Esophagus squamous epithelium (tissue), 5 donors: ENCODE data around the gene PAPLN. TPM values are rescaled to one million over a fixed set of nuclear protein-coding genes. Genes with fewer than 3 reads are reported as not detected.

Experiments
- DNase-seq: peaks from one replicate; lab custom pipeline; 2025; lab: John Stamatoyannopoulos, UW
- H3K27ac ChIP-seq, 4 donors: fragments of 200-600 bp; sonication (generic); one replicate each; pipeline ENCODE4 v1.5.1; 2016 to 2019; ENCODE audit warnings: mild to moderate bottlenecking in 1 of 4
- H3K27me3 ChIP-seq, 4 donors: fragments of 200-600 bp; sonication (generic); 1 replicate in 3 of 4; 2 replicates in 1 of 4; pipeline versions ENCODE4 v1.5.1 to v1.6.0; 2017 to 2021; ENCODE audit warnings: antibody characterized with exemption in 1 of 4
- H3K36me3 ChIP-seq, 3 donors: fragments of 200-600 bp; sonication (generic); one replicate each; pipeline ENCODE4 v1.5.1; 2016 to 2019
- H3K4me1 ChIP-seq, 3 donors: fragments of 200-600 bp; sonication (generic); one replicate each; pipeline ENCODE4 v1.5.1; 2017 to 2019
- H3K4me3 ChIP-seq, 4 donors: fragments of 200-600 bp; sonication (generic); 1 replicate in 3 of 4; 2 replicates in 1 of 4; pipeline ENCODE4 v1.5.1; 2016 to 2019; ENCODE audit warnings: mild to moderate bottlenecking in 2 of 4, moderate library complexity in 1 of 4
- H3K9me3 ChIP-seq, 3 donors: fragments of 200-600 bp; sonication (generic); one replicate each; pipeline ENCODE4 v1.5.1; 2016 to 2019
- POLR2A ChIP-seq, 4 donors: fragments of 450-650 bp; IDR thresholded peaks; one replicate each; pipeline ENCODE4 v1.6.1; 2017; ENCODE audit warnings: antibody characterized with exemption in 4 of 4, mild to moderate bottlenecking in 4 of 4, moderate library complexity in 3 of 4
- WGBS, 2 donors: methylation state at CpG; one replicate each; pipeline ENCODE4 v1.1.5; 2018; 5-methylcytosine and 5-hydroxymethylcytosine counted together
- intact Hi-C: fragments of 100-400 bp; cut with DNase I; formaldehyde crosslinking; loops from one replicate; pipeline ENCODE4 v1.15.0; 2022
- total RNA-seq, 4 donors: library from RNA; depleted of rRNA; stranded (reverse); fragments of >200 nt; gene quantifications; one replicate each; pipeline ENCODE4 v1.1.0, GENCODE V29; 2016
- TF ChIP-seq, protein P1 (sequence below), 6 experiments: fragments of 450-650 bp in 4 of 6; fragments of 200-600 bp in 2 of 6; sonication (generic) in 2 of 6; IDR thresholded peaks; one replicate each; pipeline ENCODE4 v1.5.1; 2016 to 2019; ENCODE audit warnings: antibody characterized with exemption in 6 of 6, mild to moderate bottlenecking in 4 of 6, moderate library complexity in 4 of 6
- donor health status: DM: yes; HTN: yes; CAD: no.

Gene PAPLN
- total RNA-seq, 4 donors from 2014 or later: 2.2 to 12.6 (median 5.4) TPM

- peaks cover 0 to 20% (median 0%) of the 10 kb centered on the region in 3 donors for H3K4me1 ChIP-seq
- H3K9me3 ChIP-seq: no peaks in the 10 kb centered on the region
- H3K36me3 ChIP-seq: peaks cover 6 to 87% (median 22%) of the 10 kb centered on the region in 3 donors
- no peaks in the 10 kb centered on the region for H3K27me3 ChIP-seq
- no peak overlapping the region for H3K4me3 ChIP-seq
- WGBS, 2 donors: 87 to 91% methylated on average over 5 of the region's 5 CpGs
- TF ChIP-seq POLR2A (IDR thresholded peaks at IDR 0.05): no peak
- TF ChIP-seq, protein P1, sequence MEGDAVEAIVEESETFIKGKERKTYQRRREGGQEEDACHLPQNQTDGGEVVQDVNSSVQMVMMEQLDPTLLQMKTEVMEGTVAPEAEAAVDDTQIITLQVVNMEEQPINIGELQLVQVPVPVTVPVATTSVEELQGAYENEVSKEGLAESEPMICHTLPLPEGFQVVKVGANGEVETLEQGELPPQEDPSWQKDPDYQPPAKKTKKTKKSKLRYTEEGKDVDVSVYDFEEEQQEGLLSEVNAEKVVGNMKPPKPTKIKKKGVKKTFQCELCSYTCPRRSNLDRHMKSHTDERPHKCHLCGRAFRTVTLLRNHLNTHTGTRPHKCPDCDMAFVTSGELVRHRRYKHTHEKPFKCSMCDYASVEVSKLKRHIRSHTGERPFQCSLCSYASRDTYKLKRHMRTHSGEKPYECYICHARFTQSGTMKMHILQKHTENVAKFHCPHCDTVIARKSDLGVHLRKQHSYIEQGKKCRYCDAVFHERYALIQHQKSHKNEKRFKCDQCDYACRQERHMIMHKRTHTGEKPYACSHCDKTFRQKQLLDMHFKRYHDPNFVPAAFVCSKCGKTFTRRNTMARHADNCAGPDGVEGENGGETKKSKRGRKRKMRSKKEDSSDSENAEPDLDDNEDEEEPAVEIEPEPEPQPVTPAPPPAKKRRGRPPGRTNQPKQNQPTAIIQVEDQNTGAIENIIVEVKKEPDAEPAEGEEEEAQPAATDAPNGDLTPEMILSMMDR (IDR thresholded peaks at IDR 0.05): no peak
- DNase-seq: no peak
- no peak overlapping the region for H3K27ac ChIP-seq
- intact Hi-C loops: no loop called here
Observed at GRCh38 chr14:73287071-73287470, 49.8 kb downstream of the PAPLN start.

DNA sequence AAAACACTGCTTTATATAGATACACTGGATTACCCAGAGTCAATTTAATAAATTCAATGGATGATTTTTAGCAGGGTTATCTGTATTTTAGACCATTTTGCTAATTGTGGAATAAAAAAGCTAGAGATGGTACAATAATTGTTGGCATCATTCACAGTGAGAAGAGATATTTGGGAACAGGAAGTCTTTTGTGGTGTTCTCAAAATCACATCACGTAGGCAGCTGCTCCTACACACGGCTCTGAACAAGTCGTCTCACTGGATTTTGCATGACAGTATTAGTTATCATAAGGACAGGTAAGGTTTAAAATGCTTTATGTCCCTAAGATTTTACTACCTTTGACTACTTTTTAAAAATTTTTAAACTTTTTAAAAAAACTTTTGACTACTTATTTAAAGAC lies 52.0 kb downstream of the PAPLN start:
- Histone ChIP-seq H3K4me3 (no peak overlapping the region), H3K9me3 (no peaks in the 10 kb centered on the region), H3K36me3 (peaks cover 0 to 77% (median 3%) of the 10 kb centered on the region in 3 donors), H3K27me3 (no peaks in the 10 kb centered on the region), H3K4me1 (peaks cover 0 to 20% (median 0%) of the 10 kb centered on the region in 3 donors), H3K27ac (peak overlapping the region in 3 of 4 donors; percentile 22 to 55 (median 33))
- no peak for DNase-seq
- WGBS, 2 donors: 42 to 56% methylated on average over 3 of the region's 3 CpGs
- intact Hi-C loops: no loop called here
- no peak for TF ChIP-seq POLR2A (IDR thresholded peaks at IDR 0.05)
- TF ChIP-seq, protein P1 (IDR thresholded peaks at IDR 0.05): no peak

DNA sequence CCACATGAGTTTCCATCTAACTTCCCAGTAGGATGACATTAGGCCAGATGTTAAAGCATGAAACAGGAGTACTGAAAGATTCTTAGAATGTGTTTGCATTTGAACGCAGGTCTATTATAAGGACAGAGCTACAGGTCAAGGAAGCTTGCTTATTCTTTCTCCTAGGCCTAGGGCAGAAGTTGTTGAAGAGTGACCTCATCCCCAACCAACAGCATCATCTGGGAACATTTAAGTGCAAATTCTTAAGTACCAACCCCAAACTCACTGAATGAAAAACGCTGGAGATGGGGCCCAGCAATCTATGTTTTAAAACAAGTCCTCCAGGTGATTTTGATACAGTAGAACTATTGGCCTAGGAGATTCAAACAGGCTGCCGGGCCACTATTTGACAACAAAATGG lies 52.4 kb downstream of the PAPLN start:
- TF ChIP-seq, protein P1 (IDR thresholded peaks at IDR 0.05): no peak
- no peak for TF ChIP-seq POLR2A (IDR thresholded peaks at IDR 0.05)
- H3K4me1 ChIP-seq: peaks cover 0 to 20% (median 0%) of the 10 kb centered on the region in 3 donors
- intact Hi-C loops: no loop called here
- peak overlapping the region in 3 of 4 donors; percentile 10 to 33 (median 22) for H3K27ac ChIP-seq
- DNase-seq: no peak
- no peaks in the 10 kb centered on the region for H3K27me3 ChIP-seq
- H3K36me3 ChIP-seq: peaks cover 0 to 76% (median 3%) of the 10 kb centered on the region in 3 donors
- no peak overlapping the region for H3K4me3 ChIP-seq
- WGBS, 2 donors: 56 to 76% methylated on average over 3 of the region's 3 CpGs
- H3K9me3 ChIP-seq: no peaks in the 10 kb centered on the region

- 56 to 78% methylated on average over 4 of the region's 4 CpGs for WGBS, 2 donors
Observed at GRCh38 chr14:73290279-73290678, 53.0 kb downstream of the PAPLN start.

More at GRCh38 chr14:73290279-73290678, 53.0 kb downstream of the PAPLN start:
- intact Hi-C loops: no loop called here
- Histone ChIP-seq H3K36me3 (peaks cover 0 to 71% (median 0%) of the 10 kb centered on the region in 3 donors), H3K4me1 (peaks cover 0 to 20% (median 0%) of the 10 kb centered on the region in 3 donors), H3K9me3 (no peaks in the 10 kb centered on the region), H3K27ac (peak overlapping the region in 3 of 4 donors; percentile 21 to 33 (median 22)), H3K4me3 (no peak overlapping the region), H3K27me3 (no peaks in the 10 kb centered on the region)
- TF ChIP-seq POLR2A (IDR thresholded peaks at IDR 0.05): no peak
- TF ChIP-seq, protein P1 (IDR thresholded peaks at IDR 0.05): no peak
- no peak for DNase-seq
